Measurements from ENCODE around the gene CCDC150.
"Not testable (repeated sequence)": the region's sequence is repeated elsewhere in the genome, so short reads cannot be mapped to it uniquely, and the experiment has no call there.

Gene CCDC150

GRCh38 chr2:196723571-196723970 lies 84.1 kb downstream of the CCDC150 start:
- TF ChIP-seq TAF1 (IDR thresholded peaks at IDR 0.05; ENCODE audit: low read depth, low read length) (no peak), POLR2A (IDR thresholded peaks at IDR 0.05; ENCODE audit: low read depth, low read length) (no peak), POLR2AphosphoS5 (IDR thresholded peaks at IDR 0.05; ENCODE audit: low read depth, low read length) (no peak), PAX5 (IDR thresholded peaks at IDR 0.05; ENCODE audit: insufficient read depth, low read length, severe bottlenecking) (no peak), SPI1 (IDR thresholded peaks at IDR 0.05; ENCODE audit: low read depth, low read length) (no peak), POU2F2 (IDR thresholded peaks at IDR 0.05; ENCODE audit: low read depth, low read length) (no peak)
- FAIRE-seq: no peak

GRCh38 chr2:196725218-196725617 lies 85.7 kb downstream of the CCDC150 start:
- no peak for DNase-seq (ENCODE audit: insufficient read length, low spot score)
- FAIRE-seq: no peak
- TF ChIP-seq POLR2A (IDR thresholded peaks at IDR 0.05; ENCODE audit: low read depth, low read length): no peak
- TF ChIP-seq PAX5 (IDR thresholded peaks at IDR 0.05; ENCODE audit: insufficient read depth, low read length, severe bottlenecking): no peak
- no peak for TF ChIP-seq SPI1 (IDR thresholded peaks at IDR 0.05; ENCODE audit: low read depth, low read length)
- TF ChIP-seq TAF1 (IDR thresholded peaks at IDR 0.05; ENCODE audit: low read depth, low read length): no peak
- no peak for TF ChIP-seq POU2F2 (IDR thresholded peaks at IDR 0.05; ENCODE audit: low read depth, low read length)
- TF ChIP-seq POLR2AphosphoS5 (IDR thresholded peaks at IDR 0.05; ENCODE audit: low read depth, low read length): no peak

More at GRCh38 chr2:196723571-196723970, 84.1 kb downstream of the CCDC150 start:
- no peak for DNase-seq (ENCODE audit: insufficient read length, low spot score)

GRCh38 chr2:196725882-196726281 lies 86.4 kb downstream of the CCDC150 start:
- DNase-seq (ENCODE audit: insufficient read length, low spot score): no peak
- FAIRE-seq: no peak
- TF ChIP-seq POLR2A (IDR thresholded peaks at IDR 0.05; ENCODE audit: low read depth, low read length) (no peak), POLR2AphosphoS5 (IDR thresholded peaks at IDR 0.05; ENCODE audit: low read depth, low read length) (no peak), PAX5 (IDR thresholded peaks at IDR 0.05; ENCODE audit: insufficient read depth, low read length, severe bottlenecking) (no peak), POU2F2 (IDR thresholded peaks at IDR 0.05; ENCODE audit: low read depth, low read length) (no peak), SPI1 (IDR thresholded peaks at IDR 0.05; ENCODE audit: low read depth, low read length) (no peak), TAF1 (IDR thresholded peaks at IDR 0.05; ENCODE audit: low read depth, low read length) (no peak)

GRCh38 chr2:196729418-196729817 lies 89.9 kb downstream of the CCDC150 start:
- DNase-seq (ENCODE audit: insufficient read length, low spot score): no peak
- no peak for FAIRE-seq
- TF ChIP-seq POLR2AphosphoS5 (IDR thresholded peaks at IDR 0.05; ENCODE audit: low read depth, low read length) (no peak), POLR2A (IDR thresholded peaks at IDR 0.05; ENCODE audit: low read depth, low read length) (no peak), POU2F2 (IDR thresholded peaks at IDR 0.05; ENCODE audit: low read depth, low read length) (no peak), TAF1 (IDR thresholded peaks at IDR 0.05; ENCODE audit: low read depth, low read length) (no peak), SPI1 (IDR thresholded peaks at IDR 0.05; ENCODE audit: low read depth, low read length) (no peak), PAX5 (IDR thresholded peaks at IDR 0.05; ENCODE audit: insufficient read depth, low read length, severe bottlenecking) (no peak)

- DNase-seq (ENCODE audit: insufficient read length, low spot score); FAIRE-seq: not testable (repeated sequence)
Observed at GRCh38 chr2:196736646-196737045, 97.1 kb downstream of the CCDC150 start.

GRCh38 chr2:196737046-196737445 lies 97.5 kb downstream of the CCDC150 start:
- peak; percentile 59 for FAIRE-seq
- TF ChIP-seq SPI1 (IDR thresholded peaks at IDR 0.05; ENCODE audit: low read depth, low read length) (no peak), TAF1 (IDR thresholded peaks at IDR 0.05; ENCODE audit: low read depth, low read length) (no peak), POLR2AphosphoS5 (IDR thresholded peaks at IDR 0.05; ENCODE audit: low read depth, low read length) (no peak), POU2F2 (IDR thresholded peaks at IDR 0.05; ENCODE audit: low read depth, low read length) (no peak), PAX5 (IDR thresholded peaks at IDR 0.05; ENCODE audit: insufficient read depth, low read length, severe bottlenecking) (no peak), POLR2A (IDR thresholded peaks at IDR 0.05; ENCODE audit: low read depth, low read length) (no peak)
- DNase-seq (ENCODE audit: insufficient read length, low spot score): no peak

GRCh38 chr2:196739031-196739430 lies 99.5 kb downstream of the CCDC150 start:
- FAIRE-seq (peak; percentile 62), DNase-seq (ENCODE audit: insufficient read length, low spot score) (no peak)
- TF ChIP-seq PAX5 (IDR thresholded peaks at IDR 0.05; ENCODE audit: insufficient read depth, low read length, severe bottlenecking) (no peak), TAF1 (IDR thresholded peaks at IDR 0.05; ENCODE audit: low read depth, low read length) (no peak), POLR2AphosphoS5 (IDR thresholded peaks at IDR 0.05; ENCODE audit: low read depth, low read length) (no peak), SPI1 (IDR thresholded peaks at IDR 0.05; ENCODE audit: low read depth, low read length) (no peak), POU2F2 (IDR thresholded peaks at IDR 0.05; ENCODE audit: low read depth, low read length) (no peak), POLR2A (IDR thresholded peaks at IDR 0.05; ENCODE audit: low read depth, low read length) (no peak)

- no peak for DNase-seq (ENCODE audit: insufficient read length, low spot score)
- no peak for FAIRE-seq
- TF ChIP-seq POLR2AphosphoS5 (IDR thresholded peaks at IDR 0.05; ENCODE audit: low read depth, low read length) (no peak), TAF1 (IDR thresholded peaks at IDR 0.05; ENCODE audit: low read depth, low read length) (no peak), SPI1 (IDR thresholded peaks at IDR 0.05; ENCODE audit: low read depth, low read length) (no peak), POLR2A (IDR thresholded peaks at IDR 0.05; ENCODE audit: low read depth, low read length) (no peak), POU2F2 (IDR thresholded peaks at IDR 0.05; ENCODE audit: low read depth, low read length) (no peak), PAX5 (IDR thresholded peaks at IDR 0.05; ENCODE audit: insufficient read depth, low read length, severe bottlenecking) (no peak)
Observed at GRCh38 chr2:196742216-196742615, 102.7 kb downstream of the CCDC150 start.

GRCh38 chr2:196742685-196743084 lies 103.2 kb downstream of the CCDC150 start:
- DNase-seq (ENCODE audit: insufficient read length, low spot score) (no peak), FAIRE-seq (no peak)
- TF ChIP-seq SPI1 (IDR thresholded peaks at IDR 0.05; ENCODE audit: low read depth, low read length): no peak
- no peak for TF ChIP-seq TAF1 (IDR thresholded peaks at IDR 0.05; ENCODE audit: low read depth, low read length)
- TF ChIP-seq POLR2A (IDR thresholded peaks at IDR 0.05; ENCODE audit: low read depth, low read length): no peak
- no peak for TF ChIP-seq POU2F2 (IDR thresholded peaks at IDR 0.05; ENCODE audit: low read depth, low read length)
- TF ChIP-seq PAX5 (IDR thresholded peaks at IDR 0.05; ENCODE audit: insufficient read depth, low read length, severe bottlenecking): no peak
- no peak for TF ChIP-seq POLR2AphosphoS5 (IDR thresholded peaks at IDR 0.05; ENCODE audit: low read depth, low read length)

- TF ChIP-seq POU2F2 (IDR thresholded peaks at IDR 0.05; ENCODE audit: low read depth, low read length) (no peak), POLR2A (IDR thresholded peaks at IDR 0.05; ENCODE audit: low read depth, low read length) (no peak), TAF1 (IDR thresholded peaks at IDR 0.05; ENCODE audit: low read depth, low read length) (no peak), SPI1 (IDR thresholded peaks at IDR 0.05; ENCODE audit: low read depth, low read length) (no peak), PAX5 (IDR thresholded peaks at IDR 0.05; ENCODE audit: insufficient read depth, low read length, severe bottlenecking) (no peak), POLR2AphosphoS5 (IDR thresholded peaks at IDR 0.05; ENCODE audit: low read depth, low read length) (no peak)
- DNase-seq (ENCODE audit: insufficient read length, low spot score) (no peak), FAIRE-seq (no peak)
Observed at GRCh38 chr2:196743165-196743564, 103.7 kb downstream of the CCDC150 start.
